NCI-H187 treated with DMSO at 0.1 percent for 48 hours (cell line): ENCODE data around the gene TARS1.
A peak's percentile ranks its signal among the peaks of the same experiment; 100 is the strongest.

Source experiments
- DNase-seq: peaks from one replicate; lab custom pipeline; 2025; lab: John Stamatoyannopoulos, UW

TARS1 gene

DNA sequence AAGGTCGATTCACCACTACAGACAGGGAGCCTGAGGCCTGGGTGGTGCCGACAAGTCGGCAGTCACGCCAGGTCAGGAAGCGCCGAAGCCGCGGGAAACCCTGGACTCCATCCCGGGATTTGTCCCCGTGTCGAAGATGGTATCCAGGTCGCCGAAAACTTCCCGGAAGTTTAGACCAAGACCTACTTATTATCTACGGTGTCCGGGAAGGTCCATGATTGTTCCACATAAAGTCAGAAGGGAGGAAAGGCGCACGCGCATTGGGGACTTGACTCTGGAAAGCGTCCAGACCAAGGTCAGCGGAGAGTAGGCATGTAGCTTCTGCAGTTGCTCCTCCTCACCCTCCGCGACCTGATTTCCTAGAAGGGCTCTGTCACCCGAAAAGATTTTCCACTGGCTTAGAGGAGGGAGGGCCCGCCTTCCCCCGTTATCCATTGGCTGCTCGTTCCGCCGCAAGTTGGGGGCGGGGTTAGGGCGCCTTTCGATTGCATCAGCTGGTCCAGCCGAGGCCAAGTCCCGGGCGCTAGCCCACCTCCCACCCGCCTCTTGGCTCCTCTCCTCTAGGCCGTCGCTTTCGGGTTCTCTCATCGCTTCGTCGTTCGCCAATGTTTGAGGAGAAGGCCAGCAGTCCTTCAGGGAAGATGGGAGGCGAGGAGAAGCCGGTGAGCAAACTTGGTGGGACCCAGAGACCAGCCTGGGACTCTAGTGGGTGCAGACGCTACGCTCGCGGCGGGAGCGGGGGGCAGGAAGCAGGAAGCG lies at the start of gene TARS1:
Gene TARS1, plus strand, starts transcription at position 484 of the 759 bp plus-strand sequence. Its CDS starts 122 bp downstream, at position 606.
- DNase-seq, result peak; percentile 93

- no peak for DNase-seq
Measured at GRCh38 chr5:33398501-33398900, 42.3 kb upstream of the TARS1 start.

- DNase-seq, result no peak
Measured at GRCh38 chr5:33400675-33401074, 40.1 kb upstream of the TARS1 start.

DNA sequence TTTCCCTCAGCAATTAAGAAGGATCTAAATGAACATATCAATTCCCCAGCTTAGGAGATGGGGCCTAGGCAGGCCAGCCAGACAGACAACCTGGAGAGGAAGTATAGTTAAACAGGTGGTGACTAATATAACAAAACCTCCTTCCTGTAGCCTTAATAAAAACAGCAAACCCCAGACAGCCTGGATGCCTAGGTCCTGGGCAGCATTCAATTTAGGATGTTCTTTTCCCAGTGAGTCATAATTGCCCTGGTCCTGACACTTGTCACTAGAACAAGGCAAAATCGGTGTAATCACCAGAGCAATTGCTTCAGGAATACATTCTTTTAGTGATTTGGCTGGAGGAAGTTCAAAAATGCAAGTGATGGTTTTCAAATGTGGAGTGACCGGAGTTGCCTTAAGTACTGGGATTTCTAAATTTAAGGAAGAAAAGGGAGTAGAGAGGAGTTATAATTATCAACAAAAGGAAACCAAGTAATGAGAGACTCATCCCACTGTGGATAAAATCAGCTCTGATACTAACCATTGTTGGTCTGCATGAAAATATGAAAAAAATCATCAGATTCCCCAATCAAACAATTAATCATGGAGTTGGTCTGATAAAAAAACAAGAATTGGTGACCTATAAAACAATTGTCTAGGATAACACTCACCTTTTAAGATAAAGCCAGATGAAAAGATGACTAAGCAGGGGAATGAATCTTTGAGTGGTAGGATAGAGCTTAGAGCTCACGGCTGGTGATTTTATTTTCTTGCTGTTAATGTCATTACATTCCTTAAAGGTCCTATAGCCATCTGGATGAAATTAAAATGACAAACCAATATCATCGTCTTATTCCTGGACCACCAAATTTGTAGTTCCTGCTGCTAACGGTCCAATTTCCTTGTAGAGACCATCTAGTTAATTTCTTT lies 39.0 kb upstream of the TARS1 start:
- no peak for DNase-seq

DNA sequence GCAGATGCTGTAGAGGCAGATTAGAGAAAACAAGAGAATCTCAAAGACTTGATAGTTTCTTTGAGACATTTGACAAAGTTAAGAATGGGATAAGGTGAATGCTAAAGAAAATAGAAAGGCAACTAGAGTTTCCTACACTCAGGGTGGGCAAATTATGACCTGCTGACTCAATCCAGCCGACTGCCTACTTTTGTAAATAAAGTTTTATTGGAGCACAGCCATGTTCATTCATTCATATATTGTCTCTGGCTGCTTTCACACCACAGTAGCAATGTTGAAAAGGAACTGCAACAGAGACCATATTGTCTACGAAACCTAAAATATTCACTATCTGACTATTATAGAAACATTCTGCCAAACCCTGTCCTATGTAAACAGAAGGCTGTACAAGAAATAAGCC lies 37.6 kb upstream of the TARS1 start:
- no peak for DNase-seq

DNA sequence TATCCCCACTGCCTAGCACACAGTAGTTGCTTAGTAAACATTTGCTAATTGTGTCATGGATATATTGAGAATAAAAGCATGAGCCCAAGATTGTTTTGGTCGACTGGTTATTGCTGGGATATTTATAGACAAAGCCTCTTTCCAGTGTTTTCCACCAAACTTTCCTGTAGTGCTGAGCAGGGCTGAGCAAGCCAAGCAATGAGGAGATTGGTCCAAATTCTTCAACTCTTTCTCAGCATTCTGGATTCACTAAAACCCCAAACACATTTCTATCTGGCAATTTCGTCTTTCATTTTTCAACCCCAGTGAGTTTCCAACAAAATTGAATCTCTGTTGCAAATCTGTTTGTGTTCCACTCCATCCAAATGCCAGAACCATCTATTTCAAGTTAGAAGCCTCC lies 31.9 kb upstream of the TARS1 start:
- no peak for DNase-seq

- DNase-seq, result no peak
Measured at GRCh38 chr5:33409435-33410170, 31.2 kb upstream of the TARS1 start.

- DNase-seq, result no peak
Measured at GRCh38 chr5:33410221-33410620, 30.5 kb upstream of the TARS1 start.

GRCh38 chr5:33411498-33411897 lies 29.3 kb upstream of the TARS1 start:
- no peak for DNase-seq

GRCh38 chr5:33415811-33416354 lies 24.9 kb upstream of the TARS1 start:
- DNase-seq, result no peak

GRCh38 chr5:33417632-33418031 lies 23.1 kb upstream of the TARS1 start:
- DNase-seq, result no peak

- no peak for DNase-seq
Measured at GRCh38 chr5:33420946-33421345, 19.8 kb upstream of the TARS1 start.

GRCh38 chr5:33422191-33422590 lies 18.6 kb upstream of the TARS1 start:
- no peak for DNase-seq

DNA sequence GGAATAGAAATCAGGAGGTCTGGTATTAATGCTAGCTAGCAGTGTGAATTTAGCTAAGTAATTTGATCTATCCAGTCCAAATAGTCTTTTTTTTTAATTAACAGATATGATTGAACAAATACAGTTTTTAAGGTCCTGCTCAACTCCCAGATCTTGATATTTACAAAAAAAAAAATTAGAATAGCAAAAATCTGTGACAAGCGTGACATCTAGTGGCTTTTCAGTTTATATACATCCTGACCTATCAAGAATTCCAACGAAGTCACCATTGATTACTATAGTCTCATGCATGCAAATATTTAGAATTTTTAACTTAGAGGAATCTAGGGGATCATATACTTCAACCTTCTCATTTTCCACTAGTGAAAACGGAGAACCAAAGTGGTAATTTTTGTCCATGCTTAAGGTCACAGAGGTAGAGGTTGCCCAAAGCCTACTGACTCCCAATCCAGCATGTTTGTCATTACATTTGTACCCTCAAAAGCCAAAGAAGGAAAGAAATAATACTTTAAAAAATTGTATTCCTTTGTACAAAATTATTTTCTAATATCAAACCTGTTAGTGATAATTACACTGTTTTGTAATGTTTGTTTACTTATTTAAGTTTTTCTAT lies 17.6 kb upstream of the TARS1 start:
- no peak for DNase-seq

GRCh38 chr5:33425314-33425713 lies 15.5 kb upstream of the TARS1 start:
- no peak for DNase-seq

- no peak for DNase-seq
Measured at GRCh38 chr5:33430983-33431382, 9.8 kb upstream of the TARS1 start.

DNA sequence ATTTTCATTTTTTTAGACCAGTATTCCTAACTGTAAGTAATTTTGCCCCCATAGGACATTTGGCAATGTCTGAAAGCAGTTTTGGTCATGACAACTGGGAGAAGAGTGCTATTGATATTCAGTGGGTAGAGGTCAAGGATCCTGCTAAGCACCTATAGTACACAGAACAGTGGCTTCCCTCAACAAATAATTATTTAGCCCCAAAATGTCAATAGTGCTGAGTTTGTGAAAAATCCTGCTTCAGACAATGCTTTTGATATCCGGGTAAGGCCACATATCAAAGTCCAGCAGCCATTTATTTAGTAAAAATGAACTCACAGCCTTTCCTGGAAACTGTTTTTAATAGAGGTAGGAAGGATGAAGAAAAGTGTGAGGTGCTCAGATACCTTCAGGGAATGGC lies 8.1 kb upstream of the TARS1 start:
- no peak for DNase-seq

DNA sequence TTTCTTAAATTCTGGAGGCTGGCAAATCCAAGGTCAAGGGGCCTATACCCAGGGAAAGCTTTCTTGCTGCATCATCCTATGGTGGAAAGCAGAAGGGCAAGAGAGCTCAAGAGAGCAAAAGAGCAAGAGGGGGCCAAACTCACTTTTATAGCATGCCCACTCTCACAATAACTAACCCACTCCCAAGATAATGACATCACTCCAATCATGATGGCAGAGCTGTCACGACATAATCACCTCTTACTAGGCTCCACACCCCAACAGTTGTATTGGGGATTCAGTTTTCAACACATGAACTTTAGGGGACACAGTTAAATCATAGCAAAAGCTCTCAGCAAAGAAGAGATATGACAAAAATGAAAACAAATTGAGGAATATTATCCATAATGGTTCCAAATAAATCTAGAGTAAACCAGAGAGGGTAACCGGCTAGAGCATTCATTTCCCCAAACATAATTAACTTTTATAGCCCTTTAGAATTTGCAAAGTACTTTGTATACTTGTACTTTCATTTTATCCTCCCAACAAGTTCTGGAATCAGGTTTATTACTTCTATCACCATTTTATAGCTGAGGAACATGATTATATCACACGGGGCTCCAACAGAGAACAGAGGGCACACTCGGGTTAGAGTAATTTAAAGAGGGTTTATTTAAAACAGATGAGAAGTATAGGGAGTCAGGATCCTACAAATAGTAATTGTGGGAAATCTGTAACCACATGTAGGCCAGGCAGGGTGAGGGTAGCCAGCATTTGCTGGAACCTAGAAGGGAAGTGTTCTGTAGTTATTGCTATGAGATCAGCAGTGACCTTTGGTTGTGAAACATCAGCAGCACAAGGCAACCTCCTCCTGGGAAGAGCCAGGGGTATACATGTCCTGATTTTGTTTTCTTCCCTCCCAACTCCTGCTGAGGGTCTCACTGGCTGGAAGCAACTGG lies 7.2 kb upstream of the TARS1 start:
- no peak for DNase-seq

DNA sequence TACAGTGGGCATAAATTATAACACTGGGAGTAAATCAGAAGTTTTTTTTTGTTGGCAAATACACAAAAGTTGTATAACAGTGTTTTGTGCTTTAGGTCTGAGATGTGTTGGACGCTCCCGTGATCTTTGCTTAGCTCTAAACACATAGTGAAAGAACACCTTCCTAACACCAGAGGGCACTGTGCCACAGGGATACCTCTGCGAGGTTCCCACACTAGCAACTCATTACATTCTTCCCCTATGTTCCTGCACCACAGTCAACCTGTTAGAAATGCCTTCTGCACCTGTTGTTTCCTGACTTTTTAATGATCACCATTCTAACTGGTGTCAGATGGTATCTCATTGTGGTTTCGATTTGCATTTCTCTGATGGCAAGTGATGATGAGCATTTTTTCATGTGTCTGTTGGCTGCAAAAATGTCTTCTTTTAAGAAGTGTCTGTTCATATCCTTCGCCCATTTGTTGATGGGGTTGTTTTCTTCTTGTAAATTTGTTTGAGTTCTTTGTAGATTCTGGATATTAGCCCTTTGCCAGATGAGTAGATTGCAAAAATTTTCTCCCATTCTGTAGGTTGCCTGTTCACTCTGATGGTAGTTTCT lies 4.8 kb upstream of the TARS1 start:
- DNase-seq, result peak; percentile 64

DNA sequence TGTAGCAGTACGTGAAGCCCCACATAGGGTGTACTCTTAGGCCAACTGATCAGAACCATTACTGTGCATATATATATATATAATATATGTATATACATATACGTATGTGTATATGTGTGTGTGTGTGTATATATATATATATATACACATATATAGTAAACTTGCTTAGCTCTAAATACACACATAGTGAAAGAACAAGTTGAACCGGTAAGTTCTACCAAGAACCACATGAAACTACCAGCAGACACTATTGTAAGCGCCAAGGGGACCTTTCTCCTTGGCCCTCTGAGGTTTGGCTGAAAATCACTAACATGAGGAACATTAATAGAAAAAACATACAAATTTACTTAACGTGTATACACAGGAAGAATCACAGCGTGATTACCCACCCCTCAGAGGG lies 1.8 kb upstream of the TARS1 start:
- DNase-seq, result no peak
